Tibial nerve (tissue), 3 donors: ENCODE results near the gene ZNF628.

Experiments
- CTCF ChIP-seq, 5 experiments: fragments of 200-600 bp in 3 of 5; fragments of 450-650 bp in 2 of 5; sonication (generic) in 3 of 5; IDR thresholded peaks; one replicate each; pipeline ENCODE4 v1.5.1; 2016 to 2019; ENCODE audit warnings: antibody characterized with exemption in 5 of 5, mild to moderate bottlenecking in 3 of 5, moderate library complexity in 2 of 5
- POLR2A ChIP-seq, 2 donors: fragments of 450-650 bp; IDR thresholded peaks; one replicate each; pipeline ENCODE4 v1.6.1; 2017; ENCODE audit warnings: antibody characterized with exemption in 2 of 2, mild to moderate bottlenecking in 2 of 2, moderate library complexity in 2 of 2

DNA sequence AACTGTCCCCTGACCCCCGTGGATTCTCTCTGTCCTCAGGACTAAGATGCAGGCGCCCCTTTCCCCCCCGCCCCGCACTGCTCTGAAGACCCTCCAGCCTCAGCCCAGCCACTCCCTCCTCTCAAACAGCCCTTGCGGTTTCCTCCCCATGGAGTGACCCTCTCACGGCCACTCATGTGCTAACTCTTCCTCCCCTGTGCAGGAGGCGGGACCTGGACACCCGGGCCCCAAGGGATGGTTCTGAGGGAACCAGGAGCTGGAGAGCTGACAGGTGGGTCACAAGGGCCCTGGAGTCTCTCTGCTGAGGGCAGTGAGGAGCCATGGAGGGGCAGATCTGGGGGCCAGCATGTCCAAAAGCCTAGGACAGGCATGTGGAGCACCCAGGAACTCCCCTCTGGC, 16.9 kb upstream of the ZNF628 start:
- TF ChIP-seq CTCF (IDR thresholded peaks at IDR 0.05) (no peak), POLR2A (IDR thresholded peaks at IDR 0.05) (no peak)
